GM12864 (cell line): ENCODE data around the gene NCOR1.

Experiments used
- DNase-seq: peaks from one replicate; pipeline ENCODE4 v3.0.0-alpha.2; 2011; ENCODE audit warnings: low read depth
- H3K4me3 ChIP-seq: 2 replicates; pipeline ENCODE4 v1.5.1; 2011; ENCODE audit warnings: mild to moderate bottlenecking, low read depth, low read length, control low read depth
- CTCF ChIP-seq: IDR thresholded peaks from 2 replicates; pipeline ENCODE4 v1.5.1; 2011; ENCODE audit warnings: low read depth, mild to moderate bottlenecking, moderate library complexity, low read length, control low read depth, inconsistent platforms; ENCODE audit errors: missing control alignments

The NCOR1 gene

GRCh38 chr17:16108386-16108785, 106.9 kb downstream of the NCOR1 start:
- no peak for DNase-seq
- no peak overlapping the region for H3K4me3 ChIP-seq
- no peak for TF ChIP-seq CTCF

GRCh38 chr17:16107165-16107770, 108.1 kb downstream of the NCOR1 start:
- no peak for TF ChIP-seq CTCF
- DNase-seq = no peak
- H3K4me3 ChIP-seq = no peak overlapping the region

GRCh38 chr17:16106161-16106891, 109.0 kb downstream of the NCOR1 start:
- no peak overlapping the region for H3K4me3 ChIP-seq
- TF ChIP-seq CTCF = no peak
- no peak for DNase-seq

- no peak for TF ChIP-seq CTCF
- no peak overlapping the region for H3K4me3 ChIP-seq
- DNase-seq = no peak
These were observed 111.1 kb downstream of the NCOR1 start for GRCh38 chr17:16104189-16104588.

GRCh38 chr17:16101440-16101839, 113.9 kb downstream of the NCOR1 start:
- H3K4me3 ChIP-seq = no peak overlapping the region
- no peak for TF ChIP-seq CTCF
- DNase-seq = no peak

- no peak for DNase-seq
- no peak overlapping the region for H3K4me3 ChIP-seq
- TF ChIP-seq CTCF = no peak
These were observed 114.5 kb downstream of the NCOR1 start for GRCh38 chr17:16100737-16101400.
